Measurements from ENCODE around the gene PSD4.

DNA sequence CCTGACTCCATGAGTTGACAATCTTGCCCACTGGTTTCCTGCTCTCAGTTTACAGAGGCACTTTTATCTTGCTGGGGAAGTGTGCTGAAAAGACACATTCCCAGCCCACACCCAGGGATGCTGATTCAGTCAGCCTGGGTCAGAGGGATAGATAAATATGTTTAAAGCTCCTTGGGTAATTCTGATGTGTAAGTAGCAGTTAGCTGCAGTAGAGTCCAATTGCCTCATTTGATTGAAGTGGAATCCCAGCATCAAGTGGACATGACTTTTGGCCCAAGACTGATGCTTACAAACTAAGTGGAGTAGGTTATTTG is 29.4 kb downstream of the PSD4 start:
- TF ChIP-seq TAF1 (IDR thresholded peaks at IDR 0.05; ENCODE audit: low read depth, low read length) = no peak
- no peak for TF ChIP-seq POLR2AphosphoS5 (IDR thresholded peaks at IDR 0.05; ENCODE audit: low read depth, low read length)
- no peak for TF ChIP-seq POLR2A (IDR thresholded peaks at IDR 0.05; ENCODE audit: low read depth, low read length)
- no peak for TF ChIP-seq SPI1 (IDR thresholded peaks at IDR 0.05; ENCODE audit: low read depth, low read length)
- no peak for TF ChIP-seq PAX5 (IDR thresholded peaks at IDR 0.05; ENCODE audit: insufficient read depth, low read length, severe bottlenecking)
